NB4 (cell line): Measurements from ENCODE around the gene CLDND1.

Experiments
- POLR2A ChIP-seq: IDR thresholded peaks from 2 replicates; pipeline ENCODE4 v1.6.1; 2011; ENCODE audit warnings: mild to moderate bottlenecking; ENCODE audit not compliant: insufficient read length; ENCODE audit errors: extremely low read depth
- TF ChIP-seq, protein P1 (sequence below): IDR thresholded peaks from one replicate; pipeline ENCODE4 v1.5.1; 2012; ENCODE audit warnings: low read depth, low read length
- TF ChIP-seq, protein P2 (sequence below): IDR thresholded peaks from 2 replicates; pipeline ENCODE4 v1.6.1; 2011; ENCODE audit warnings: low read depth, low read length

DNA sequence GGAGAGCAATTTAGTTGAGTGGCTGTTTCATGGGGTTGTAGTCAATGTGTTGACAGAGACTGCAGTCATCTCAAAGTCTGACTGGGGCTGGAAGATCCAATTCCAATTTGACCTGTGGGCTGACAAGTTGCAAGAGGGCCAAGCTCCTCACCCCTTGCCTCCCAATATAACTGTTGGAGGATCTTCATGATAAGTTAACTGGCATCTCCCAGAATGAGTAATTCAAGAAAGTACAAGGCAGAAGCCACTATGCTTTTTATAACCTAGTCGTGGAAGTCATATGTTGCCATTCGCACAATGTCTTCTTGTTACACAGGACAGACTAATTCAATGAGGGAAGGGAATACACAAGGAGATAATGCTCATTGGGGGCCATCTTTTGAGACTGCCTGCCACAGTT is 38.2 kb upstream of the CLDND1 start:
- TF ChIP-seq, protein P1, sequence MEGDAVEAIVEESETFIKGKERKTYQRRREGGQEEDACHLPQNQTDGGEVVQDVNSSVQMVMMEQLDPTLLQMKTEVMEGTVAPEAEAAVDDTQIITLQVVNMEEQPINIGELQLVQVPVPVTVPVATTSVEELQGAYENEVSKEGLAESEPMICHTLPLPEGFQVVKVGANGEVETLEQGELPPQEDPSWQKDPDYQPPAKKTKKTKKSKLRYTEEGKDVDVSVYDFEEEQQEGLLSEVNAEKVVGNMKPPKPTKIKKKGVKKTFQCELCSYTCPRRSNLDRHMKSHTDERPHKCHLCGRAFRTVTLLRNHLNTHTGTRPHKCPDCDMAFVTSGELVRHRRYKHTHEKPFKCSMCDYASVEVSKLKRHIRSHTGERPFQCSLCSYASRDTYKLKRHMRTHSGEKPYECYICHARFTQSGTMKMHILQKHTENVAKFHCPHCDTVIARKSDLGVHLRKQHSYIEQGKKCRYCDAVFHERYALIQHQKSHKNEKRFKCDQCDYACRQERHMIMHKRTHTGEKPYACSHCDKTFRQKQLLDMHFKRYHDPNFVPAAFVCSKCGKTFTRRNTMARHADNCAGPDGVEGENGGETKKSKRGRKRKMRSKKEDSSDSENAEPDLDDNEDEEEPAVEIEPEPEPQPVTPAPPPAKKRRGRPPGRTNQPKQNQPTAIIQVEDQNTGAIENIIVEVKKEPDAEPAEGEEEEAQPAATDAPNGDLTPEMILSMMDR, result no peak
- TF ChIP-seq, protein P2, sequence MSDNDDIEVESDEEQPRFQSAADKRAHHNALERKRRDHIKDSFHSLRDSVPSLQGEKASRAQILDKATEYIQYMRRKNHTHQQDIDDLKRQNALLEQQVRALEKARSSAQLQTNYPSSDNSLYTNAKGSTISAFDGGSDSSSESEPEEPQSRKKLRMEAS, result no peak
- TF ChIP-seq POLR2A, result no peak
